WTC11 (cell line): ENCODE results near the gene SOWAHA.

Experiments
- E2F1 ChIP-seq: sonication (generic); formaldehyde crosslinking; IDR thresholded peaks from 2 replicates; pipeline ENCODE4 v1.8.0; 2022; ENCODE audit warnings: mild to moderate bottlenecking, missing genetic modification reagents
- MXD4 ChIP-seq: fragments of 250-450 bp; sonication (Bioruptor Pico); IDR thresholded peaks from 2 replicates; pipeline ENCODE4 v1.8.0; 2021; ENCODE audit warnings: mild to moderate bottlenecking, moderate library complexity, borderline replicate concordance
- PRRX2 ChIP-seq: fragments of 250-450 bp; sonication (Bioruptor Pico); IDR thresholded peaks from 2 replicates; pipeline ENCODE4 v1.8.0; 2021; ENCODE audit warnings: mild to moderate bottlenecking
- SMAD4 ChIP-seq: sonication (generic); formaldehyde crosslinking; IDR thresholded peaks from 2 replicates; pipeline ENCODE4 v1.8.0; 2022; ENCODE audit warnings: mild to moderate bottlenecking, missing genetic modification reagents
- ZNF219 ChIP-seq: sonication (generic); formaldehyde crosslinking; IDR thresholded peaks from 2 replicates; pipeline ENCODE4 v1.8.0; 2023; ENCODE audit warnings: missing genetic modification reagents, mild to moderate bottlenecking, borderline replicate concordance
- TF ChIP-seq, protein P1 (sequence below): fragments of 200-600 bp; IDR thresholded peaks from 2 replicates; pipeline ENCODE4 v1.8.0; 2022; ENCODE audit warnings: antibody characterized with exemption
- TF ChIP-seq, protein P2 (sequence below): sonication (generic); formaldehyde crosslinking; conservative IDR thresholded peaks from 2 replicates; pipeline ENCODE4 v1.8.1; 2022; ENCODE audit warnings: mild to moderate bottlenecking, missing genetic modification reagents

DNA sequence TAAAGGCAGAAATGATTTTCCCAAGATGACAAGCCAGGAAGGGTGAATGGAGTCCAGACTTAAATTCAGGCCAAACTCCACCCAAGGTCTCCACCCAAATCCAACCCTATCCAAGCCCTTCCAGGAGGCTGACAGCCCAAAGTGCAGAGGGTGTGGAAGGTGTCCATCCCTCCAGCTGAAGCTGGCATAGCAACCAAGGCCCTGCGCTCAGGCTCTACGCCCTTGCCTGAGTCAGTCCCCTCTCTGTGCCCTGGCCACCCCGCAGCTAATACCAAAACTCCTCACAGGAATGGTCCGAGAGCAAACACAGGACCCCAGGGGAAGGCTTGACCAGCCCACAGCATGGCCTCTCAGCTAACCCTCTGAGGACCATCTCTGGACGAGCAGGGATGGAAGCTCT is 38.2 kb upstream of the SOWAHA start:
- TF ChIP-seq ZNF219 (CRISPR knock-in tag) (no peak), PRRX2 (CRISPR knock-in tag) (no peak), MXD4 (CRISPR knock-in tag) (no peak), SMAD4 (CRISPR knock-in tag) (no peak), E2F1 (CRISPR knock-in tag) (no peak)
- TF ChIP-seq, protein P1, sequence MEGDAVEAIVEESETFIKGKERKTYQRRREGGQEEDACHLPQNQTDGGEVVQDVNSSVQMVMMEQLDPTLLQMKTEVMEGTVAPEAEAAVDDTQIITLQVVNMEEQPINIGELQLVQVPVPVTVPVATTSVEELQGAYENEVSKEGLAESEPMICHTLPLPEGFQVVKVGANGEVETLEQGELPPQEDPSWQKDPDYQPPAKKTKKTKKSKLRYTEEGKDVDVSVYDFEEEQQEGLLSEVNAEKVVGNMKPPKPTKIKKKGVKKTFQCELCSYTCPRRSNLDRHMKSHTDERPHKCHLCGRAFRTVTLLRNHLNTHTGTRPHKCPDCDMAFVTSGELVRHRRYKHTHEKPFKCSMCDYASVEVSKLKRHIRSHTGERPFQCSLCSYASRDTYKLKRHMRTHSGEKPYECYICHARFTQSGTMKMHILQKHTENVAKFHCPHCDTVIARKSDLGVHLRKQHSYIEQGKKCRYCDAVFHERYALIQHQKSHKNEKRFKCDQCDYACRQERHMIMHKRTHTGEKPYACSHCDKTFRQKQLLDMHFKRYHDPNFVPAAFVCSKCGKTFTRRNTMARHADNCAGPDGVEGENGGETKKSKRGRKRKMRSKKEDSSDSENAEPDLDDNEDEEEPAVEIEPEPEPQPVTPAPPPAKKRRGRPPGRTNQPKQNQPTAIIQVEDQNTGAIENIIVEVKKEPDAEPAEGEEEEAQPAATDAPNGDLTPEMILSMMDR, result no peak
- TF ChIP-seq, protein P2, sequence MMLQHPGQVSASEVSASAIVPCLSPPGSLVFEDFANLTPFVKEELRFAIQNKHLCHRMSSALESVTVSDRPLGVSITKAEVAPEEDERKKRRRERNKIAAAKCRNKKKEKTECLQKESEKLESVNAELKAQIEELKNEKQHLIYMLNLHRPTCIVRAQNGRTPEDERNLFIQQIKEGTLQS (CRISPR knock-in tag), result no peak
